Measurements from ENCODE around the gene HSPA1L.

- TF ChIP-seq CTCF (IDR thresholded peaks at IDR 0.05; ENCODE audit: insufficient read depth, low read depth, low read length) (no peak), EZH2 (IDR thresholded peaks at IDR 0.05; ENCODE audit: insufficient read depth, low read length) (no peak)
Observed at GRCh38 chr6:31860349-31860748, 45.3 kb upstream of the HSPA1L start.

All from astrocyte (in vitro differentiated cells and primary cell).